Activated CD8-positive, alpha-beta T cell treated with anti-CD3 and anti-CD28 coated beads for 36 hours (primary cell): ENCODE data around the gene SAMD10. TPM values are rescaled to one million over a fixed set of nuclear protein-coding genes. Genes with fewer than 3 reads are reported as not detected.

Source experiments
- ATAC-seq: fragments of 200-7000 bp; cut with Tn5 transposase; one replicate; pipeline ENCODE4 v1.10.0; 2021; ENCODE audit warnings: mild to moderate bottlenecking, moderate library complexity
- CTCF ChIA-PET: fragments of 350-600 bp; sonication (Branson Sonifier 250); formaldehyde crosslinking; loops from one replicate; lab custom pipeline; 2021; ENCODE audit warnings: antibody characterized with exemption; lab: Charles Lee
- POLR2A ChIA-PET: fragments of 350-600 bp; sonication (Branson Sonifier 250); formaldehyde crosslinking; loops from one replicate; lab custom pipeline; 2021; ENCODE audit warnings: antibody characterized with exemption; lab: Charles Lee
- DNase-seq: peaks from one replicate; pipeline ENCODE4 v3.0.0-alpha.2; 2020
- H3K27ac Mint-ChIP-seq: one replicate; pipeline ENCODE4 v1.8.0; 2021; ENCODE audit warnings: mild to moderate bottlenecking, mixed read lengths
- H3K27me3 Mint-ChIP-seq: one replicate; pipeline ENCODE4 v1.8.0; 2021; ENCODE audit warnings: mixed read lengths
- H3K36me3 Mint-ChIP-seq: one replicate; pipeline ENCODE4 v1.8.0; 2021; ENCODE audit warnings: low read depth, mixed read lengths
- H3K4me1 Mint-ChIP-seq: one replicate; pipeline ENCODE4 v1.8.0; 2021; ENCODE audit warnings: low read depth, mixed read lengths
- H3K4me3 Mint-ChIP-seq: one replicate; pipeline ENCODE4 v1.8.0; 2021; ENCODE audit warnings: mild to moderate bottlenecking, moderate library complexity, mixed read lengths
- H3K9me3 Mint-ChIP-seq: one replicate; pipeline ENCODE4 v1.8.0; 2021; ENCODE audit warnings: mixed read lengths
- CTCF ChIP-seq: fragments of 200-600 bp; IDR thresholded peaks from one replicate; pipeline ENCODE4 v1.8.0; 2022; ENCODE audit warnings: antibody characterized with exemption, mild to moderate bottlenecking
- intact Hi-C: fragments of 100-400 bp; cut with micrococcal nuclease; formaldehyde crosslinking; loops from one replicate; pipeline ENCODE4 v1.10.0; 2022
- total RNA-seq, 2 experiments: library from RNA; stranded (reverse); gene quantifications; one replicate each; pipeline ENCODE4 v1.2.3, GENCODE V29; 2021

SAMD10 gene
- total RNA-seq, 2 experiments from 2014 or later: 17.4 to 17.5 TPM

- H3K4me3 Mint-ChIP-seq: no peak overlapping the region
These were observed 34.3 kb downstream of the SAMD10 start for GRCh38 chr20:63945031-63945658.

GRCh38 chr20:63944078-63944941, 35.1 kb downstream of the SAMD10 start:
- Mint-ChIP-seq H3K27ac (no peak overlapping the region), H3K36me3 (peaks cover 12% of the 10 kb centered on the region), H3K27me3 (no peaks in the 10 kb centered on the region), H3K4me3 (no peak overlapping the region), H3K4me1 (peaks cover 35% of the 10 kb centered on the region), H3K9me3 (peaks cover 2% of the 10 kb centered on the region)
- intact Hi-C loops: no loop called here
- DNase-seq (no peak), ATAC-seq (no peak)
- no peak for TF ChIP-seq CTCF
- CTCF ChIA-PET: no interaction called here
- POLR2A ChIA-PET: no interaction called here

More at GRCh38 chr20:63945031-63945658, 34.3 kb downstream of the SAMD10 start:
- H3K9me3 Mint-ChIP-seq: peaks cover 2% of the 10 kb centered on the region
- no peak overlapping the region for H3K27ac Mint-ChIP-seq
- DNase-seq (no peak), ATAC-seq (no peak)
- peaks cover 12% of the 10 kb centered on the region for H3K36me3 Mint-ChIP-seq
- H3K4me1 Mint-ChIP-seq: peaks cover 42% of the 10 kb centered on the region
- H3K27me3 Mint-ChIP-seq: no peaks in the 10 kb centered on the region
- intact Hi-C loops: no loop called here
- POLR2A ChIA-PET: no interaction called here
- CTCF ChIA-PET: no interaction called here
- TF ChIP-seq CTCF: no peak

- CTCF ChIA-PET: no interaction called here
These were observed 35.7 kb downstream of the SAMD10 start for GRCh38 chr20:63943808-63944077.

GRCh38 chr20:63942969-63943807, 36.3 kb downstream of the SAMD10 start:
- Mint-ChIP-seq H3K9me3 (peaks cover under 1% of the 10 kb centered on the region), H3K36me3 (peaks cover 10% of the 10 kb centered on the region), H3K4me3 (no peak overlapping the region), H3K4me1 (peaks cover 25% of the 10 kb centered on the region), H3K27me3 (no peaks in the 10 kb centered on the region), H3K27ac (no peak overlapping the region)
- CTCF ChIA-PET: no interaction called here
- no peak for DNase-seq
- ATAC-seq: no peak
- POLR2A ChIA-PET: interaction anchor here (0.8 to 1.7 kb wide), 2 partner anchors 10 to 37 kb away, joined by 4 read pairs; no protein-coding TSS in a partner anchor
- intact Hi-C loops: no loop called here
- no peak for TF ChIP-seq CTCF

More at GRCh38 chr20:63943808-63944077, 35.7 kb downstream of the SAMD10 start:
- H3K27ac Mint-ChIP-seq: no peak overlapping the region
- H3K9me3 Mint-ChIP-seq: peaks cover 2% of the 10 kb centered on the region
- H3K36me3 Mint-ChIP-seq: peaks cover 12% of the 10 kb centered on the region
- no peak for ATAC-seq
- peaks cover 30% of the 10 kb centered on the region for H3K4me1 Mint-ChIP-seq
- H3K4me3 Mint-ChIP-seq: no peak overlapping the region
- H3K27me3 Mint-ChIP-seq: no peaks in the 10 kb centered on the region
- POLR2A ChIA-PET: no interaction called here
- TF ChIP-seq CTCF: no peak
- intact Hi-C loops: no loop called here
- no peak for DNase-seq
